ENCODE measurements around the gene HSPA1A.

The HSPA1A gene

DNA sequence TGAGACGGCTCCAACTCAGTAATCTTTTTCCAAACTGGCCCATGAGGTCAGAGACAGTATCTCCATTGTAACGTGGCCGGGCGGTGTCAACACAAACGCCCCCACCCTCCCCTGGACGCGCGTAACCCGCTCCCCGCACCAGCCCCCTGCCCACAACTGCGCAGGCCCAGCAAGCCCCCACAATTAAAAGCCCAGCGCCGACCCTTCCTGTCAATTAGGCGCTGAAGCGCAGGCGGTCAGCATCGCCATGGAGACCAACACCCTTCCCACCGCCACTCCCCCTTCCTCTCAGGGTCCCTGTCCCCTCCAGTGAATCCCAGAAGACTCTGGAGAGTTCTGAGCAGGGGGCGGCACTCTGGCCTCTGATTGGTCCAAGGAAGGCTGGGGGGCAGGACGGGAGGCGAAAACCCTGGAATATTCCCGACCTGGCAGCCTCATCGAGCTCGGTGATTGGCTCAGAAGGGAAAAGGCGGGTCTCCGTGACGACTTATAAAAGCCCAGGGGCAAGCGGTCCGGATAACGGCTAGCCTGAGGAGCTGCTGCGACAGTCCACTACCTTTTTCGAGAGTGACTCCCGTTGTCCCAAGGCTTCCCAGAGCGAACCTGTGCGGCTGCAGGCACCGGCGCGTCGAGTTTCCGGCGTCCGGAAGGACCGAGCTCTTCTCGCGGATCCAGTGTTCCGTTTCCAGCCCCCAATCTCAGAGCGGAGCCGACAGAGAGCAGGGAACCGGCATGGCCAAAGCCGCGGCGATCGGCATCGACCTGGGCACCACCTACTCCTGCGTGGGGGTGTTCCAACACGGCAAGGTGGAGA is at the start of gene HSPA1A, which contains the start of gene HSPA1L:
TSS of gene HSPA1A (plus strand) at position 519 of the 814 bp plus-strand sequence. CDS start at position 733, 214 bp downstream.
TSS of gene HSPA1L (minus strand) at position 259 of the 814 bp plus-strand sequence. CDS start 3,311 bp downstream, outside the sequence.
- Mint-ChIP-seq H3K4me1 (peaks cover 40% of the 10 kb centered on the region), H3K4me3 (peak within 1 kb of the TSS; percentile 87), H3K36me3 (no peaks in the 10 kb centered on the region), H3K27ac (peak within 1 kb of the TSS; percentile 73), H3K27me3 (no peaks in the 10 kb centered on the region), H3K9me3 (no peaks in the 10 kb centered on the region)

- no peaks in the 10 kb centered on the region for H3K9me3 Mint-ChIP-seq
- H3K36me3 Mint-ChIP-seq: peaks cover 5% of the 10 kb centered on the region
- no peak overlapping the region for H3K27ac Mint-ChIP-seq
- H3K27me3 Mint-ChIP-seq: no peaks in the 10 kb centered on the region
- no peak overlapping the region for H3K4me3 Mint-ChIP-seq
- peaks cover 10% of the 10 kb centered on the region for H3K4me1 Mint-ChIP-seq
These were observed 49.8 kb upstream of the HSPA1A start for GRCh38 chr6:31765559-31765909.

DNA sequence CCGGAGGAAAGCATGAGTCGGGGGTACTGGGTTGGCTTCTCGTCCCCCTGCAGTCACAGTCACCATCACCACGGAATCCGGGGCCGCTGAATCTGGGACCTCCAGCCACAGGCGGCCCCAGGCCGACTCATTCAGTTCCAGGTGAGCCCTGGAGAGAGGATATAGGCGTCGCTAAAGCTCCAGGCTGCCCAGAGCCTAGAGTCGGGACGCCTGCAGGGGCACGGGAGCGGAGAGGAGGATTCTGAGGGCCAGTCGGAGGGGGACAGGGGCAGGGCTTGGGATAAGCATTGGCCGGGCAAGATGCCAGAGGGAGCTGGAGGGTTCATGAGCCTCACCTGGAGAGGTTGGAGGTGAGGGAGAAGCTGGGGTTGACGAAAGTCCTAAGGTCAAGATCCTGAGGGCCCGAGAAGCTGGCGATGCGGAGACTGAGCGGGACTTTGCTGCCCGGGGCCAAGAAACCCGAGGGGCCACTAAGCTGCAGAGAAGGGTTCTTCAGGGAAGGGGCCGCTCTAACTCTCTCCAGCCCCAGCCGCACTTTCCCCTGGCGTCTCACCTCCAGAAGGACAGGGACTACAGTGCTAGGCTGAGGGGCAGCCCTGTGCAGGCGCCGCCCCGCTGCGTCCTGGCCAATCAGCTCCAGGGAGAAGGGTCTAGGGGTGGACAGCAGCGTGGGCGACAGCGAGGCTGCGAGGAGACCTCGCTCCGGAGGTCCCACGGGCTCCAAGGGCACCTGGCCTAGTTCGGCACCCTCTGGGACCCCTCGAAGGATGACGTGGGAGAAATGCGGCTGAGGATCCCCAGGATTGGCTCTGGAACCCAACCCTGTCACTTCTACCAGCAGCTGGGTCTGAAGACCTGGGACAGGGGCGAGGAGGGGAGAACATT is 49.2 kb upstream of the HSPA1A start:
- Mint-ChIP-seq H3K27me3 (no peaks in the 10 kb centered on the region), H3K9me3 (no peaks in the 10 kb centered on the region), H3K27ac (no peak overlapping the region), H3K36me3 (peaks cover 5% of the 10 kb centered on the region), H3K4me3 (no peak overlapping the region), H3K4me1 (peaks cover 12% of the 10 kb centered on the region)

DNA sequence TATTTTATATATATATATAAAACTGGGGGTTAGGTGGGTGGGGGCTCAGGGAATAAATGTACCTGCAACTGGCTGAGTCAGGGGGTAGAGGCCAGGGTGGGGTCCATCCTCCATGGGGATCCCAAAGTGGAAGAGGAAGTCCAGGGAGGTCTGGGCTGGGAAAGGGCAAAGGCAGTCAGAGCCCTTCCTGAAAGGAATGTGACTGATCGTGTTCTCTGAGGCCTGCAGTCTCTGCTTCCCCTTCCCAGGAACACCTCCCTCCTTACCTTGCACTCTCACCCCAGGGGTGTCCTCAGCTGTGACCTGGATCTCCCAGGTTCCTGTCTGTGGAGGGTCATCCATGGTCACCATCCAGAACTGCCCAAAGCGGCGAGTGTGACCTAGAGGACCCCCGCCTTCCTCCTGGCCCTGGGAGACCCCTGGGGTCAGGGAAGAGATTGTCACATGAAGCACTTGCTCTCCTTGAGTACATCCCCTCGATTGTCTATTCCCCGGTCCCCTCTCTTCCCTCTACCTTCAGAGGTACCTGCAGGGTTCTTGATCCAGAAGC is 48.2 kb upstream of the HSPA1A start:
- Mint-ChIP-seq H3K9me3 (no peaks in the 10 kb centered on the region), H3K27me3 (no peaks in the 10 kb centered on the region), H3K36me3 (peaks cover 2% of the 10 kb centered on the region), H3K4me3 (no peak overlapping the region), H3K27ac (no peak overlapping the region), H3K4me1 (peaks cover 17% of the 10 kb centered on the region)

DNA sequence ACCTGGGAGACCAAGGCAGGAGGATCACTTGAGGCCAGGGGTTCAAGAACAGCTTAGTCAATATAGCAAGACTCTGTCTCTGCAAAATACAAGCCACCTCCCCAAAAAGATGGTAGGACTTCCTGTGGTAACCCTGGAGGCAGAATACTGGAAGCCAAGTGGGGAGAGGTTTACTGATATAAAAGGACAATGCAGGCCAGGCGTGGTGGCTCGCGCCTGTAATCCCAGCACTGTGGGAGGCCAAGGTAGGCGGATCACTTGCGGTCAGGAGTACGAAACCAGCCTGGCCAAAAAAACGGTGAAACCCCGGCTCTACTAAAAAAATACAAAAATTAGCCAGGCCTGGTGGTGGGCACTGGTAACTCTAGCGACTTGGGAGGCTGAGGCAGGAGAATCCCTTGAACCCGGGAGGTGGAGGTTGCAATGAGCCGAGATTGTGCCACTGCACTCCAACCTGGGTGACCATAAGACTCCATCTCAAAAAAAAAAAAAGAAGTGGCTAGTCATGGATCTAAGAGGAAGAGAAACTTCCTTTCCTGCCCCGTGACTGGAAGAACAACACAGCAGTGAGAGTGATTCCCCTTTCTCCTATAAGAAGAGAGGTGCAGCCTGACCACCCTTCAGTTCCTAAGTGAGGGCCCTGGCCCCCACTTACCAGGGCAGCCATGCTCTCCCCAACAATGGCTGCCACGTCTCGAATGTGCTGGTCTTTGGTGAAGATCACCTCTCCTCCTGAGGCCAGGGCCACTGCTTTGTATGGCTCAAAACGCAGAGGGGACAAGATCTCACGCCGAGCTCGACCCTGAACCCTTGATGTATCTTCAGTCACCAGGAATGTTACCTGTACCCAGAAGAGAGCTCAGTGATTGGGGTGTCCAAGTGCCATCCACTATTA is 46.7 kb upstream of the HSPA1A start:
- no peaks in the 10 kb centered on the region for H3K9me3 Mint-ChIP-seq
- no peaks in the 10 kb centered on the region for H3K36me3 Mint-ChIP-seq
- H3K27ac Mint-ChIP-seq: no peak overlapping the region
- H3K27me3 Mint-ChIP-seq: no peaks in the 10 kb centered on the region
- no peak overlapping the region for H3K4me3 Mint-ChIP-seq
- peaks cover 23% of the 10 kb centered on the region for H3K4me1 Mint-ChIP-seq

DNA sequence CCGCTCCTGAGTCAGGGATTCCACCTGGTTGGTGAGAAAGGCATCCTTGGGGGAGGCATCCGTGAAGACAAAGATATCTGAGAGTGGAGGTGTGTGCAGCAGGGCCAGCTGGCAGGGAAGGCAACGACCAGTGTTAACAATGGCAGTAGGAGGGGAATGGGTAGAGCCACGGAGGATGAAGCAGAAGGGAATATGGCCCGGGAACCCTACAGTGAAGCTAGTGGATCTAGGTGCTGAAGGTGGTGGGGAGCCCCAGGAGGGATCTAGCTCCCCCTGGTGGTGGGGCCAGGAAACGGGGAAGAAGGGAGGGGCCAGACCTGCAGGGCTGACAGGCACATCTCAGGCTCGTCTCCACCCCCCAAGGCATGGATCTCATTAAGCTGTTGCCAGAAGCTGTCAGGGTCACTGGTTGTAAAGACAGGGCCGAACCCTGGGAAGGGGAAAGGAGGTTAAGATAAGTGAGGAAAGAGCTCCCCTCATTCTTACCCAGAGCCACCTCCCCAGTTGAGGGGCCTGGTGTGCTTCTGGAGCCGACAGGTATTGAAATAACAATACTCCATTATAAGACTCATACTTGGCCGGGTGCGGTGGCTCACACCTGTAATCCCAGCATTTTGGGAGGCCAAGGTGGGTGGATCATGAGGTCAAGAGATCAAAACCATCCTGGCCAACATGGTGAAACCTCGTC is 45.5 kb upstream of the HSPA1A start:
- H3K27ac Mint-ChIP-seq: no peak overlapping the region
- peaks cover 22% of the 10 kb centered on the region for H3K4me1 Mint-ChIP-seq
- H3K4me3 Mint-ChIP-seq: peak overlapping the region; percentile 23
- H3K27me3 Mint-ChIP-seq: no peaks in the 10 kb centered on the region
- no peaks in the 10 kb centered on the region for H3K36me3 Mint-ChIP-seq
- no peaks in the 10 kb centered on the region for H3K9me3 Mint-ChIP-seq

- no peak overlapping the region for H3K4me3 Mint-ChIP-seq
- peak overlapping the region; percentile 51 for H3K27ac Mint-ChIP-seq
- H3K9me3 Mint-ChIP-seq: no peaks in the 10 kb centered on the region
- no peaks in the 10 kb centered on the region for H3K36me3 Mint-ChIP-seq
- no peaks in the 10 kb centered on the region for H3K27me3 Mint-ChIP-seq
- H3K4me1 Mint-ChIP-seq: peaks cover 28% of the 10 kb centered on the region
These were observed 44.5 kb upstream of the HSPA1A start for GRCh38 chr6:31770860-31771259.

GRCh38 chr6:31771992-31772358 is 43.4 kb upstream of the HSPA1A start:
- H3K4me1 Mint-ChIP-seq: peaks cover 39% of the 10 kb centered on the region

GRCh38 chr6:31775184-31775583 is 40.2 kb upstream of the HSPA1A start:
- no peak overlapping the region for H3K4me3 Mint-ChIP-seq
- peaks cover 42% of the 10 kb centered on the region for H3K4me1 Mint-ChIP-seq
- no peak overlapping the region for H3K27ac Mint-ChIP-seq
- H3K27me3 Mint-ChIP-seq: no peaks in the 10 kb centered on the region
- no peaks in the 10 kb centered on the region for H3K36me3 Mint-ChIP-seq
- H3K9me3 Mint-ChIP-seq: no peaks in the 10 kb centered on the region

More at GRCh38 chr6:31771992-31772358, 43.4 kb upstream of the HSPA1A start:
- no peak overlapping the region for H3K27ac Mint-ChIP-seq
- H3K4me3 Mint-ChIP-seq: peak overlapping the region; percentile 11
- no peaks in the 10 kb centered on the region for H3K36me3 Mint-ChIP-seq
- no peaks in the 10 kb centered on the region for H3K27me3 Mint-ChIP-seq
- H3K9me3 Mint-ChIP-seq: no peaks in the 10 kb centered on the region

- Mint-ChIP-seq H3K27me3 (no peaks in the 10 kb centered on the region), H3K36me3 (peaks cover 1% of the 10 kb centered on the region), H3K4me1 (peaks cover 42% of the 10 kb centered on the region), H3K27ac (no peak overlapping the region), H3K4me3 (no peak overlapping the region), H3K9me3 (no peaks in the 10 kb centered on the region)
These were observed 39.5 kb upstream of the HSPA1A start for GRCh38 chr6:31775633-31776484.

- Mint-ChIP-seq H3K4me1 (peaks cover 36% of the 10 kb centered on the region), H3K4me3 (no peak overlapping the region), H3K36me3 (peaks cover 4% of the 10 kb centered on the region), H3K27ac (no peak overlapping the region), H3K9me3 (no peaks in the 10 kb centered on the region), H3K27me3 (no peaks in the 10 kb centered on the region)
These were observed 38.8 kb upstream of the HSPA1A start for GRCh38 chr6:31776485-31776988.

DNA sequence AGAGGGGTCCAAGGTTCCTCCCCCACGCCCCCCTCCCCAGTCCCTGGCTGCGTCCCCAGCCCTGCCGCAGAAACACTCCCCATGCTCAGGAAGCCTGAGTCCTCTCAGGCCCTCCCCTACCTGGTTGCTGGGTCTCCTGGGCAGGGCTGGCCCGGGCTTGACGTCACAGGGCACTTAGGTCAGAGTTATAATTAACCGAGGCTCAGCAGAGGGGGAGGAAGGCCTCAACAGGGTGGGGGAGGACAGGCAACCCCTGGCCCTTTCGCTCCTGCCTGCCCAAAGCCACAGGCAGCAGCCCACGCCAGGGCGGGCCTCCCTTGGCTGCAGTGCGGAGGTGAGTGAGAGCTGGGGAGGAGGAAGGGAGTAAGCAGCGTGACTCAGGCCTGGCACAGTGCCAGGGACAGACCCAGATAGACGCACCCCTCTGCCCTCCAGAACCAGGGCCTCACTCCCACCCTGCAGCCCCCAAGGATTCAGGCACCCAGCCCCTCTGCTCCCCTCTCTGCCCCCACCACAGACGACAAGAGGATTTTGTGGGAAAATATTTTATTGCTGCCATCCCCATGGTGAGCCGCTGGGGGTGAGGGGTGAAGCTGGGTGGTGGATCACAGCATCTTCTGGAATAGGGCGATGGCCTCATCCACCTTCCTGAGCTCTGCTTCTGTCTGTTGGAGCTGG is 38.2 kb upstream of the HSPA1A start, which contains the start of gene VWA7:
TSS of gene VWA7 (minus strand) at position 340 of the 678 bp plus-strand sequence. CDS start 549 bp downstream, outside the sequence.
- peaks cover 4% of the 10 kb centered on the region for H3K36me3 Mint-ChIP-seq
- H3K4me1 Mint-ChIP-seq: peaks cover 35% of the 10 kb centered on the region
- no peak within 1 kb of the TSS for H3K27ac Mint-ChIP-seq
- H3K4me3 Mint-ChIP-seq: peak within 1 kb of the TSS; percentile 19
- no peaks in the 10 kb centered on the region for H3K27me3 Mint-ChIP-seq
- no peaks in the 10 kb centered on the region for H3K9me3 Mint-ChIP-seq

- Mint-ChIP-seq H3K27me3 (no peaks in the 10 kb centered on the region), H3K27ac (no peak overlapping the region), H3K9me3 (no peaks in the 10 kb centered on the region), H3K4me1 (peaks cover 34% of the 10 kb centered on the region), H3K36me3 (peaks cover 6% of the 10 kb centered on the region), H3K4me3 (no peak overlapping the region)
These were observed 37.7 kb upstream of the HSPA1A start for GRCh38 chr6:31777667-31778050.
